K562 (cell line): Measurements from ENCODE around the gene C16orf95. TPM values are rescaled to one million over a fixed set of nuclear protein-coding genes. Genes with fewer than 3 reads are reported as not detected.

Source experiments
- CTBP1 ChIP-seq: fragments of 450-650 bp; IDR thresholded peaks from 2 replicates; pipeline ENCODE4 v1.6.1; 2016; ENCODE audit warnings: borderline replicate concordance
- DPF2 ChIP-seq: fragments of 450-650 bp; IDR thresholded peaks from 2 replicates; pipeline ENCODE4 v1.6.1; 2016
- ELF4 ChIP-seq: fragments of 450-650 bp; formaldehyde crosslinking; IDR thresholded peaks from 2 replicates; pipeline ENCODE4 v1.4.0; 2022; ENCODE audit warnings: missing genetic modification characterization
- MEF2D ChIP-seq: conservative IDR thresholded peaks from 2 replicates; pipeline ENCODE4 v1.6.1; 2016; ENCODE audit warnings: low read depth, missing genetic modification characterization, missing compliant biosample characterization
- NFYB ChIP-seq: IDR thresholded peaks from 2 replicates; pipeline ENCODE4 v1.6.1; 2011; ENCODE audit warnings: mild to moderate bottlenecking, moderate library complexity; ENCODE audit not compliant: insufficient read length; ENCODE audit errors: extremely low read depth
- PML ChIP-seq: IDR thresholded peaks from 2 replicates; pipeline ENCODE4 v1.6.1; 2012; ENCODE audit warnings: low read length, inconsistent platforms
- SRSF9 ChIP-seq: fragments of 200-400 bp; formaldehyde crosslinking; IDR thresholded peaks from 2 replicates; pipeline ENCODE4 v1.6.1; 2017; ENCODE audit warnings: low read depth, low read length, borderline replicate concordance
- ZNF224 ChIP-seq: sonication (generic); formaldehyde crosslinking; IDR thresholded peaks from 2 replicates; pipeline ENCODE4 v1.8.0; 2022; ENCODE audit warnings: mild to moderate bottlenecking, missing genetic modification reagents
- ZNF77 ChIP-seq: fragments of 250-450 bp; sonication (Bioruptor Pico); IDR thresholded peaks from 2 replicates; pipeline ENCODE4 v1.5.0; 2020
- polyA plus RNA-seq, 8 experiments: library from polyadenylated mRNA; depleted of rRNA in 4 of 8; stranded (reverse) in 5 of 8; unstranded in 3 of 8; fragments of >200 nt; fragmentation: Nextera tagmentation in 2 of 8; fragmentation: Illumina TruSeq in 1 of 8; extraction: Ambion mirVana in 2 of 8; extraction: Trizol in 1 of 8; gene quantifications; 2 replicates each; pipeline versions ENCODE4 v1.2.1 to v1.2.3, GENCODE V29; 2011 to 2014; ENCODE audit warnings: inconsistent platforms in 1 of 8, missing spikeins in 1 of 8
- total RNA-seq, 7 experiments: library from RNA; depleted of rRNA in 6 of 7; stranded (reverse); fragments of >200 nt in 6 of 7; fragmentation: Illumina TruSeq in 2 of 7; extraction: Trizol in 2 of 7; gene quantifications; 2 replicates each; pipeline versions ENCODE4 v1.2.1 to v1.2.3, GENCODE V29; 2011 to 2021; ENCODE audit warnings: low replicate concordance in 1 of 7
- TF ChIP-seq, protein P1 (sequence below): fragments of 450-650 bp; IDR thresholded peaks from 2 replicates; pipeline ENCODE4 v1.6.1; 2016; ENCODE audit warnings: low read depth
- TF ChIP-seq, protein P2 (sequence below): fragments of 200-400 bp; formaldehyde crosslinking; IDR thresholded peaks from 2 replicates; pipeline ENCODE4 v1.6.1; 2017; ENCODE audit warnings: mild to moderate bottlenecking, low read depth, low read length, moderate library complexity
- TF ChIP-seq, protein P3 (sequence below): fragments of 450-650 bp; formaldehyde crosslinking; conservative IDR thresholded peaks from 2 replicates; pipeline ENCODE4 v1.4.0; 2022; ENCODE audit warnings: mild to moderate bottlenecking, missing genetic modification characterization
- TF ChIP-seq, protein P4 (sequence below): IDR thresholded peaks from 2 replicates; pipeline ENCODE4 v1.6.1; 2011; ENCODE audit warnings: borderline replicate concordance, low read depth, mild to moderate bottlenecking, moderate library complexity, low read length; ENCODE audit not compliant: insufficient read depth, poor library complexity, severe bottlenecking

Gene C16orf95
- total and polyA plus RNA-seq, 9 of the 15 experiments (the other 6 are each of a cell fraction or from before 2014, with no cell fraction given): 6.5 to 20.5 (median 9.4) TPM

DNA sequence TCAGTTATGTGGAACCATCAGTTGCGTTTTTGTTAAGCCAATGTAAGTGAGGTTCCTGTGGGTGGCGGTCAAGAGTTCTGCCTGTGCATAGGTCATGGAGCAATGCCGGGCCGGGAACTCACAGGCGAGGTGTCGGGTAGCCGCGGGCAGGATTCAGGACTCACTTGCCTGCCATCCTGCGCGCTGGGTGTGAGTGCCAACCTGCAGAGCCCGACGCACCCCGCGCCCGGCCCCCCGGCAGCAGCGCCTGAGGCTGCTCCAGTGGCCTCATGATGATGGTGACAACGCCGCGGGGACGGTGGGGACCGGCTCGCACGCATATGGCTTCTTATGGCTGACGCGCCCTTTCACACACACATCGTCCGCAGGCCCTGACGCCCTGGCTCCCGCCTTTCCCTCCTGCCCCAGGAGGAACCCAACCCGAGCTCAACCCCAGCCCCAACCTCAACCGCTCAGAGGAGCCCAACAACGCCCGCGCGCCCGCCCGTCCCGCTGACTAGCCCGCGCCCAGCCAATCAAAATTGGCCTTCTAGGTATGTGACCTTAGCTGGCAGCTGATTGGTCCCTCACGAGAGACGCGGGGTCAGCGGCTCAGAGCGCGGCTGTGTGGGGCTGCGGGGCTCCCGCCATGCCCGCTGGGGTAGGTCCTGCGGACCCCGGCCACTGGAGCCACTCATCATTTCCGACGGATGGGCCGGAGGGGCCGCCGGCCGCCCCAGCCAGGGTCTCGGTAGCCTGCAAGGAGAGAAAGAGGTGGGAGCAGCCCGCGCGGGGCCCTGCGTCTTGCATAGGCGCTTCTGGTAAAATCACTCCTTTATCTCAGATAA lies at the start of gene C16orf95 (continued):
- TF ChIP-seq, protein P1, sequence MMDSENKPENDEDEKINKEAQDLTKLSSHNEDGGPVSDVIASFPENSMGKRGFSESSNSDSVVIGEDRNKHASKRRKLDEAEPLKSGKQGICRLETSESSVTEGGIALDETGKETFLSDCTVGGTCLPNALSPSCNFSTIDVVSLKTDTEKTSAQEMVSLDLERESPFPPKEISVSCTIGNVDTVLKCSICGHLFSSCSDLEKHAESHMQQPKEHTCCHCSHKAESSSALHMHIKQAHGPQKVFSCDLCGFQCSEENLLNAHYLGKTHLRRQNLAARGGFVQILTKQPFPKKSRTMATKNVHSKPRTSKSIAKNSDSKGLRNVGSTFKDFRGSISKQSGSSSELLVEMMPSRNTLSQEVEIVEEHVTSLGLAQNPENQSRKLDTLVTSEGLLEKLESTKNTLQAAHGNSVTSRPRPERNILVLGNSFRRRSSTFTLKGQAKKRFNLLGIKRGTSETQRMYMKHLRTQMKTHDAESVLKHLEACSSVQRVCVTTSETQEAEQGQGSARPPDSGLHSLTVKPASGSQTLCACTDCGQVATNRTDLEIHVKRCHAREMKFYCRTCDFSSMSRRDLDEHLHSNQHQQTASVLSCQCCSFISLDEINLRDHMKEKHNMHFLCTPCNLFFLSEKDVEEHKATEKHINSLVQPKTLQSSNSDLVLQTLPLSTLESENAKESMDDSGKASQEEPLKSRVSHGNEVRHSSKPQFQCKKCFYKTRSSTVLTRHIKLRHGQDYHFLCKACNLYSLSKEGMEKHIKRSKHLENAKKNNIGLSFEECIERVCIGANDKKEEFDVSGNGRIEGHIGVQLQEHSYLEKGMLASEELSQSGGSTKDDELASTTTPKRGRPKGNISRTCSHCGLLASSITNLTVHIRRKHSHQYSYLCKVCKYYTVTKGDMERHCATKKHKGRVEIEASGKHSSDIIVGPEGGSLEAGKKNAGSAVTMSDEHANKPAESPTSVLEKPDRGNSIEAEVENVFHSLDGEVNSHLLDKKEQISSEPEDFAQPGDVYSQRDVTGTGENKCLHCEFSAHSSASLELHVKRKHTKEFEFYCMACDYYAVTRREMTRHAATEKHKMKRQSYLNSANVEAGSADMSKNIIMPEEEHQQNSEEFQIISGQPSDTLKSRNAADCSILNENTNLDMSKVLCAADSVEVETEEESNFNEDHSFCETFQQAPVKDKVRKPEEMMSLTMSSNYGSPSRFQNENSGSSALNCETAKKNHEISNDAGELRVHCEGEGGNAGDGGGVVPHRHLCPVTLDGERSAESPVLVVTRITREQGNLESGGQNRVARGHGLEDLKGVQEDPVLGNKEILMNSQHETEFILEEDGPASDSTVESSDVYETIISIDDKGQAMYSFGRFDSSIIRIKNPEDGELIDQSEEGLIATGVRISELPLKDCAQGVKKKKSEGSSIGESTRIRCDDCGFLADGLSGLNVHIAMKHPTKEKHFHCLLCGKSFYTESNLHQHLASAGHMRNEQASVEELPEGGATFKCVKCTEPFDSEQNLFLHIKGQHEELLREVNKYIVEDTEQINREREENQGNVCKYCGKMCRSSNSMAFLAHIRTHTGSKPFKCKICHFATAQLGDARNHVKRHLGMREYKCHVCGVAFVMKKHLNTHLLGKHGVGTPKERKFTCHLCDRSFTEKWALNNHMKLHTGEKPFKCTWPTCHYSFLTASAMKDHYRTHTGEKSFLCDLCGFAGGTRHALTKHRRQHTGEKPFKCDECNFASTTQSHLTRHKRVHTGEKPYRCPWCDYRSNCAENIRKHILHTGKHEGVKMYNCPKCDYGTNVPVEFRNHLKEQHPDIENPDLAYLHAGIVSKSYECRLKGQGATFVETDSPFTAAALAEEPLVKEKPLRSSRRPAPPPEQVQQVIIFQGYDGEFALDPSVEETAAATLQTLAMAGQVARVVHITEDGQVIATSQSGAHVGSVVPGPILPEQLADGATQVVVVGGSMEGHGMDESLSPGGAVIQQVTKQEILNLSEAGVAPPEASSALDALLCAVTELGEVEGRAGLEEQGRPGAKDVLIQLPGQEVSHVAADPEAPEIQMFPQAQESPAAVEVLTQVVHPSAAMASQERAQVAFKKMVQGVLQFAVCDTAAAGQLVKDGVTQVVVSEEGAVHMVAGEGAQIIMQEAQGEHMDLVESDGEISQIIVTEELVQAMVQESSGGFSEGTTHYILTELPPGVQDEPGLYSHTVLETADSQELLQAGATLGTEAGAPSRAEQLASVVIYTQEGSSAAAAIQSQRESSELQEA: no peak
- TF ChIP-seq DPF2 (peak; percentile 16), MEF2D (tag) (no peak), PML (peak; percentile 82; the same call in 1 of the 2 replicates), ZNF77 (CRISPR knock-in tag) (no peak), SRSF9 (no peak), CTBP1 (0 out of 2 replicates have a peak, but pooled peaks have one; percentile 69), ZNF224 (peak; percentile 70; the same call in 1 of the 2 replicates), ELF4 (CRISPR knock-in tag) (no peak), NFYB (peak; percentile 84)
- TF ChIP-seq, protein P2, sequence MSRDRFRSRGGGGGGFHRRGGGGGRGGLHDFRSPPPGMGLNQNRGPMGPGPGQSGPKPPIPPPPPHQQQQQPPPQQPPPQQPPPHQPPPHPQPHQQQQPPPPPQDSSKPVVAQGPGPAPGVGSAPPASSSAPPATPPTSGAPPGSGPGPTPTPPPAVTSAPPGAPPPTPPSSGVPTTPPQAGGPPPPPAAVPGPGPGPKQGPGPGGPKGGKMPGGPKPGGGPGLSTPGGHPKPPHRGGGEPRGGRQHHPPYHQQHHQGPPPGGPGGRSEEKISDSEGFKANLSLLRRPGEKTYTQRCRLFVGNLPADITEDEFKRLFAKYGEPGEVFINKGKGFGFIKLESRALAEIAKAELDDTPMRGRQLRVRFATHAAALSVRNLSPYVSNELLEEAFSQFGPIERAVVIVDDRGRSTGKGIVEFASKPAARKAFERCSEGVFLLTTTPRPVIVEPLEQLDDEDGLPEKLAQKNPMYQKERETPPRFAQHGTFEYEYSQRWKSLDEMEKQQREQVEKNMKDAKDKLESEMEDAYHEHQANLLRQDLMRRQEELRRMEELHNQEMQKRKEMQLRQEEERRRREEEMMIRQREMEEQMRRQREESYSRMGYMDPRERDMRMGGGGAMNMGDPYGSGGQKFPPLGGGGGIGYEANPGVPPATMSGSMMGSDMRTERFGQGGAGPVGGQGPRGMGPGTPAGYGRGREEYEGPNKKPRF: no peak
- TF ChIP-seq, protein P3, sequence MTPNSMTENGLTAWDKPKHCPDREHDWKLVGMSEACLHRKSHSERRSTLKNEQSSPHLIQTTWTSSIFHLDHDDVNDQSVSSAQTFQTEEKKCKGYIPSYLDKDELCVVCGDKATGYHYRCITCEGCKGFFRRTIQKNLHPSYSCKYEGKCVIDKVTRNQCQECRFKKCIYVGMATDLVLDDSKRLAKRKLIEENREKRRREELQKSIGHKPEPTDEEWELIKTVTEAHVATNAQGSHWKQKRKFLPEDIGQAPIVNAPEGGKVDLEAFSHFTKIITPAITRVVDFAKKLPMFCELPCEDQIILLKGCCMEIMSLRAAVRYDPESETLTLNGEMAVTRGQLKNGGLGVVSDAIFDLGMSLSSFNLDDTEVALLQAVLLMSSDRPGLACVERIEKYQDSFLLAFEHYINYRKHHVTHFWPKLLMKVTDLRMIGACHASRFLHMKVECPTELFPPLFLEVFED (CRISPR knock-in tag): 0 out of 2 replicates have a peak, but pooled peaks have one; percentile 7
- TF ChIP-seq, protein P4, sequence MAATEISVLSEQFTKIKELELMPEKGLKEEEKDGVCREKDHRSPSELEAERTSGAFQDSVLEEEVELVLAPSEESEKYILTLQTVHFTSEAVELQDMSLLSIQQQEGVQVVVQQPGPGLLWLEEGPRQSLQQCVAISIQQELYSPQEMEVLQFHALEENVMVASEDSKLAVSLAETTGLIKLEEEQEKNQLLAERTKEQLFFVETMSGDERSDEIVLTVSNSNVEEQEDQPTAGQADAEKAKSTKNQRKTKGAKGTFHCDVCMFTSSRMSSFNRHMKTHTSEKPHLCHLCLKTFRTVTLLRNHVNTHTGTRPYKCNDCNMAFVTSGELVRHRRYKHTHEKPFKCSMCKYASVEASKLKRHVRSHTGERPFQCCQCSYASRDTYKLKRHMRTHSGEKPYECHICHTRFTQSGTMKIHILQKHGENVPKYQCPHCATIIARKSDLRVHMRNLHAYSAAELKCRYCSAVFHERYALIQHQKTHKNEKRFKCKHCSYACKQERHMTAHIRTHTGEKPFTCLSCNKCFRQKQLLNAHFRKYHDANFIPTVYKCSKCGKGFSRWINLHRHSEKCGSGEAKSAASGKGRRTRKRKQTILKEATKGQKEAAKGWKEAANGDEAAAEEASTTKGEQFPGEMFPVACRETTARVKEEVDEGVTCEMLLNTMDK: no peak
